GM12874 (cell line): ENCODE results near the gene DENND6A.

Experiments
- CTCF ChIP-seq: IDR thresholded peaks from 2 replicates; pipeline ENCODE4 v1.5.1; 2011; ENCODE audit warnings: low read depth, mild to moderate bottlenecking, control low read depth, low read length, moderate library complexity; ENCODE audit not compliant: insufficient read depth

The DENND6A gene

GRCh38 chr3:57587905-57588304 is 105.0 kb downstream of the DENND6A start:
- no peak for TF ChIP-seq CTCF

- no peak for TF ChIP-seq CTCF
Observed at GRCh38 chr3:57586778-57587177, 106.1 kb downstream of the DENND6A start.

GRCh38 chr3:57583544-57583943 is 109.3 kb downstream of the DENND6A start:
- TF ChIP-seq CTCF: no peak

- TF ChIP-seq CTCF: 0 out of 2 replicates have a peak, but pooled peaks have one; percentile 14
Observed at GRCh38 chr3:57582474-57583168, 110.3 kb downstream of the DENND6A start.

DNA sequence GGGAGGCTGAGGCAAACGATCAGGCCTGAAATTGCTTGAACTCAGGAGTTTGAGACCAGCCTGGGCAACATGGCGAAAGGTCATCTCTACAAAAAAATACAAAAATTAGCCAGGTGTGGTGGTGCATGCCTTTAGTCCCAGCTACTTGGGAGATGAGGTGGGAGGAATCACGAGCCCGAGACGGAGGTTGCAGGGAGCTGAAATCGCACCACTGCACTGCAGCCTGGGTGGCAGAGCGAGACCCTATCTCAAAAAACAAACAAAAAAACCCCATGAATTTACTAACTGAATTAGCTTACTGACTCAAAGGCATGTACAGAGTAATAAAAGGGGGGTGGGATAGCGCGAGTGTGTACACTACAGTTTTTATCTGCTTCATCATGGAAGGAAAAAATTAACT is 115.1 kb downstream of the DENND6A start:
- no peak for TF ChIP-seq CTCF

- no peak for TF ChIP-seq CTCF
Observed at GRCh38 chr3:57575966-57576626, 116.8 kb downstream of the DENND6A start.
